Measurements from ENCODE around the gene SLC35G4.

SLC35G4 gene

GRCh38 chr18:11658989-11659388 lies 49.6 kb downstream of the SLC35G4 start (continued):
- TF ChIP-seq ZNF645 (tag by site-specific recombination; IDR thresholded peaks at IDR 0.05) (no peak), TSHZ1 (tag by site-specific recombination; IDR thresholded peaks at IDR 0.05; ENCODE audit: borderline replicate concordance) (no peak), ZNF112 (tag by site-specific recombination; IDR thresholded peaks at IDR 0.05) (no peak), PRDM1 (tag by site-specific recombination; IDR thresholded peaks at IDR 0.05) (no peak), ZSCAN18 (tag by site-specific recombination; IDR thresholded peaks at IDR 0.05) (no peak), ZNF621 (tag by site-specific recombination; IDR thresholded peaks at IDR 0.05) (no peak), ZNF146 (tag by site-specific recombination; IDR thresholded peaks at IDR 0.05) (no peak), PBX3 (CRISPR knock-in tag; IDR thresholded peaks at IDR 0.05) (no peak), ZNF449 (tag by site-specific recombination; IDR thresholded peaks at IDR 0.05) (no peak), WT1 (tag by site-specific recombination; IDR thresholded peaks at IDR 0.05) (no peak), ZBTB48 (tag by site-specific recombination; IDR thresholded peaks at IDR 0.05) (no peak)

Measured in HEK293 (cell line).